Measurements from ENCODE around the gene SCN2A.
"Not testable (repeated sequence)": the region's sequence is repeated elsewhere in the genome, so short reads cannot be mapped to it uniquely, and the experiment has no call there.

Gene SCN2A

DNA sequence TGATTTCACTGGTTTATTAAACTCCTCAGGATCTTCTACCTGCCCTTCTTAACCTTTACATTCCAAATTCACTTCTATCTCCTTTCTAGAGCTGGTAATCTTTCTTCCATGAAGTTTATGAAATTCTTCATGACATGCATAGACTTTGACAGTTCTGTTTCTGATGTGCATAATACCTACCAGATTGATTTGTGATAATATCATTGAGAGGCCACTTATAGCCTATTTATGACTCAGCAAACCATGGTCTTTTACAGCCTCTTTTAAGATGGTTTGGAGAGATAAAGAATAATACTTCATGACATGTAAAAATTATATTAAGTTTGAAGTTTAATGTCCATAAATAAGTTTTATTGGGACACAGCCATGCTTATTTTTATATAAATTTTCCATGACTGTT lies 14.0 kb downstream of the SCN2A start:
- DNase-seq (ENCODE audit: low read depth in 2 of 2) = no peak

DNA sequence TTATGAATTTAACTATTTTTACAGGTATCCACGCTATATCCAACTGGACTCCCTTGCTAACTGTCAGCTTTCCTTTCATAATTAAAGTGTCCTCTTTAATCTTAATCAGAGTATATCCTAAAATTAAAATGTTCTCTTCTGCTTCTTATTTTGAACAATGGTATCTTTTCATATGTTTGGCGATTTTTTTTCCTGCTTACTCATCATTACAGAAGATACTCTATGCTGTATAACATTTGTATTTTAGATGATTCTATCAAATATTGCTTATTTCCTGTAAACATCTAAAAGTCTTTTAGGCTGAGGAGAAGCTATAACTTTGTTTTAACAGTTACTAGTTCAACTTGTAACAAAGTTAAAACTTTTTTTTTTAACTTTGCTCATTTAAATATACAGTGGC lies 17.4 kb downstream of the SCN2A start:
- no peak for DNase-seq (ENCODE audit: low read depth in 2 of 2)

DNA sequence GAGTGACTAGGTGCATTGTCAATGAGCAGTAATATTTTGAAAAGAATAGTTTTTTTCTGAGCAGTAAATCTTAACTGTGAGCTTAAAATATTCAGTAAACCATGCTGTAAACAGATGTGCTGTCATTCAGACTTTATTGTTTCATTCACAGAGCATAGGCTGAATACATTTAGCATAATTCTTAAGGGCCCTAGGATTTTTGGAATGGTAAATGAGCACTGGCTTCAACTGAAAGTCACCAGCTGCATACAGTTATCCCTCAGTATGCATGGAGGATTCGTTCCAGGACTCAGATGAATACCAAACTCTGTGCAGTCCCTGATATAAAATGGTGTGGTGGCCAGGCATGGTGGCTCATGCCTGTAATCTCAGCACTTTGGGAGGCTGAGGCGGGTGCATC lies 21.1 kb downstream of the SCN2A start:
- DNase-seq (ENCODE audit: low read depth in 2 of 2) = not testable (repeated sequence)

DNA sequence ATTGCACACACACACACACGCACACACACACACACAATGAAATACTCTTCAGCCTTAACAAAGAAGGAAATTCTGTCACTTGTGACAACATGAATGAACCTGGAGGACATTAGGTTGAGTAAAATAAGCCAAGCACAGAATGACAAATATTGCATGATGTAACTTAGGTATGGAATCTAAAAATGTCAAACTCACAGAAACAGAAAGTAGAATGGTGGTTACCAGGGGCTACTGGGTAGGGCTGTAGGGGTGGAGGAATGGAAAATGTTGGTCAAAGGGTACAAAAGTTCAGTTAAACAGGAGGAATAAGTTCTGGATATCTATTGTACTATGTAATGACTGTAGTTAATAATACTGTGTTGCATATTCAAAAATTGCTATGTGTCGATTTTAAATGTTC lies 29.5 kb downstream of the SCN2A start:
- no peak for DNase-seq (ENCODE audit: low read depth in 2 of 2)

DNA sequence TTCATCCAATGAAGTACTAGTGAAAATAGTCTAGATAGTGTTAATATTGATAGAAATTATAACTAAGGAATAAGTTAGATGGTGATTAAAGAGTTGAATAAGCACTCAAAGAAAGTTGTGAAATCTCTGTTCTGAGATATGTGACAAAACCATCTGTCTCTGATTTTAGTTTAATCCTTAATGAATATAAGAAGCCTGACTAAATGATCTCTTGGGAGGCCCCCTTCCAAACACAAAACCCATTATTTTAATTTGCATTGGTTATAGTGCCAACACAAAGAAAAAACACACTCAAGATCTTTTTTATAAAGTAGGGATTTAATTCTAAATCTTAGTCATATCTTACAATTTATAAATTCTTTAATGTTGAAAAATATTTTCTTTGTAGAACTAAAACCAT lies 34.0 kb downstream of the SCN2A start:
- DNase-seq (ENCODE audit: low read depth in 2 of 2) = no peak

DNA sequence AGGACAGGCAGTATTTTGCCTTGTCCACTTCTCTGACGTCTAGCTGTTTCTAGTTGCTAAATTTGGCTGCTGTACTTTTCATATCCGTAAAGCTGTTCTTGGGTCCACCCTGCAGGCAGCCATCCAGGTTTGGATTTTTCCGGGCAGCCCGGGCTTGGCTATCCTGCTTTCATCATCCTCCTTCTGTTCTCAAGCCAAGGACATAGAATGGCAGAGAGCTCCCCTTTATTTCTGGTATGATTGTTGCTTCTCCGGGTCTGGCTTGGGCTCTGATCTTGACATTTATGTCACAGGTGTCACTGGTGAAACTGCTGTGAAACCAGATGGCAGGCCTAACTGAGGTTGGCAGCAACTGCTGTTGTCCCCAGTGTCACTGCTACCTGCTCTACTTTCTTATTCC lies 35.5 kb downstream of the SCN2A start:
- DNase-seq (ENCODE audit: low read depth in 2 of 2) = no peak

DNA sequence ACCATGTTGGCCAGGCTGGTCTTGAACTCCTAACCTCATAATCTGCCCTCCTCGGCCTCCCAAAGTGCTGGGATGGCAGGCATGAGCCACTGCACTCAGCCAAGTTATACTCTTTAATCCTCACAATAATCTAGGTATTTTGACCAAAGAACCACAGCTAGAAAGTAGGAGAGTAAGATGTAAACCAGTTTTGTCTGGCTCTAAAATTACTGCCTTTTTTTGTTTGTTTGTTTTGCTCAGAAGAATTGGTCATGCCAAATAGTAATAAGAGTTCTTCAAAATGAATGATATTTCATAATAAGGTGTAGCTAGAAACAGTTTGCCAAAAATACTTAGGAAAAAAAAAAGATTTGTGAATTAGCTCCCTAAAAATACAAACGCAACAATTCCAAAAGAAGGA lies 36.7 kb downstream of the SCN2A start:
- no peak for DNase-seq (ENCODE audit: low read depth in 2 of 2)

DNA sequence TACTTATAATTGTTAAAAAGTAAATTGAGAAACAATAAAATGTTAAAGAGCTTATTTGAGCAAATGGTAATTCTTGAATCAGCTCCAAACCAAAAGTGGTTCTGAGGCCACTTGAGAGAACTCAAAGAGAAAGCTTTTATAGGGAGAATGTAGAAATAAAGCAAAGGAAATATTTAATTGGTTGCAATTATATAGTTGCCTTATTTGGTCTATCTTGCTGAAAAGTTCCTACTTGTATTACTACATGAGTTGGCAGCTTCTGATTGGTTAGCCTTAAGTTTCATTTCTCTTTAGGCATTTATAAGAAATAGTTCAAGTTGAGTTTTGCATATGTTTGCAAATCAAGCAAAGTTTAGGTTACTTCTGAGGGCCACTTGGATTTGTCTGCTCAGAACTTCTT lies 38.1 kb downstream of the SCN2A start:
- DNase-seq (ENCODE audit: low read depth in 2 of 2) = no peak

DNA sequence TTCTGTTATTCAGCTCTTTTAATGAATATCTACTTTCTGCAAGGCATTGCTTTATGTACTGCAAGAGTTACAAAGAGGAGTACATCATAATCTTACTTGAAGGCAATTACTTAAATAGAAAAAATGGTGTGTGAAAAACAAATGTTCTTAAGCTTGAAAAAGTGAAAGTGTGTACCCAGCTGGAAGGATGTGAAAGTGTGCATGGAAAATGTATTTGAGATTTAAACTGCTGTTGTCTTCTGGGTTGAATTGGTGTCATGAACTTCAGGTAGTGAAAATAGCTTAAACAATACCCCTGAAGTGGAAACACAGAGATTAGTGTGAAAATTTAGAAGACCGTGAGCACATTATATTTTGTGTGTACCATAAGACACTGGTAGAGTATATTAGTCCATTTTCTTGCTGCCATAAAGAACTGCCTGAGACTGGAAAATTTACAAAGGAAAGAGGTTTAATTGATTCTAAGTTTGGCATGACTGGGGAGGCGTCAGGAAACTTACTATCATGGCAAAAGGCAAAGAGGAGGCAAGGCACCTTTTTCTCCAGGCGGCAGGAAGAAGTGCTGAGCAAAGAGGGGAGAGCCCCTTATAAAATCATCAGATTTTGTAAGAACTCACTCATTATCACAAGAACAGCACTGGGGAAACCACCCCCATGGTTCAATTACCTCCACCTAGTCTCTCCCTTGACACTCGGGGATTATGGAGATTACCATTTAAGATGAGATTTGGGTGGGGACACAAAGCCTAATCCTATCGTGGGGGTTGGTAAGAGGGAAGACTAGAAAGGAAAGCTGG lies 38.8 kb downstream of the SCN2A start:
- no peak for DNase-seq (ENCODE audit: low read depth in 2 of 2)

DNA sequence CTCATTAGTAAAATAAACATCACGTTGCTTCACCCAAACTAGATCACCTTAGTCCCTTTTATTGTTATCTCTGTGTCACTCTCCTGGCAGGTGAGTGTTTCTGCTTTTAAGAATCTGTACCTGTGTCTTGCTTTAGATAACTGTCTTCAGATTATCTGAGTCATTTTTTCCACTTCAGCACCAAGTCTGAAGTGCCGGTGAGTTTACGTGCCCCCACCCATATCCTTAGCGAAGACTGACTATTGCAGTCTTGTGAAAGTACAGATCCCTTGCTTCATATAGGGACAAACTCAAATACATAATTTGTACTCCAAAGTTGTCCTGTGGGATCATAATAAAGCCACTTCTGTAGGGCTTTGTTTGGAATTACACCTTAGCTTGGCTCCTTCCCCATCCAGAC lies 41.1 kb downstream of the SCN2A start:
- no peak for DNase-seq (ENCODE audit: low read depth in 2 of 2)

DNA sequence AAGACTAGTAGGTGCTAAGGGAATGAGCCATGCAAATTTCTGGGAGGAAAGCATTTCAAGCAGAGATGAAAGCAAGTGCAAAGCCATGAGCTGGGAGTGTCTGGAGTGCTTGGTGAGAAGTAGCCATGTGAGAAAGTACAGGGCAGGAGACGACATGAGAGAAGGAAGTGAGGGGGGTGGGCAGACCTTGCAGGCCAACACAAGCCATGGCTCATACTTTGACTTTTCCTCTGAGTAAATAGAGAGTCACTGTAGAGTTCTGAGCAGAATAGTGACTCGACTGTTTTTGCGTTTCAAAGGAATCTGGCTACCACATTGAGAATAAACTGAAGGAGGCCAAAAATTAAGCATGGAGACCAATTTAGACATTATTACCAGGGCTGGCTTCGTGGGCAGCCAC lies 42.2 kb downstream of the SCN2A start:
- DNase-seq (ENCODE audit: low read depth in 2 of 2) = no peak

DNA sequence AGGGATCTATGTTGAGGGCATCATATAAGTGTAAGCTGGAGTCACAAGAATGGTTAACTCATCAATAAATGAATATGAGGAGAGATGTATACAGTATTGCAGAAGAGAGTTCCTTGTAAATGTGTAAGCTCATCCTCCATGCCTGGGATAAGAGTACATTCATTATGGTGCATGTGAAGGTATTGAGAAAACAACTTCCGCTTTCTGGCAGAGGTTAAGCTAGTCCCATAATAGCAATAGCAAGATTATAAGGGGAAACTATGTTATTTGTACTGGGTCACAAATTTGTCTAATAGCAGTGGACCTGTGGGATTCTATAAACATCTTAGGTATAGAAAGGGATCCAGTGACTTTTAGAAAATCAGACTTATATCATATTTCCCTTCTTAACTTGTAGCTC lies 44.1 kb downstream of the SCN2A start:
- DNase-seq (ENCODE audit: low read depth in 2 of 2) = no peak

DNA sequence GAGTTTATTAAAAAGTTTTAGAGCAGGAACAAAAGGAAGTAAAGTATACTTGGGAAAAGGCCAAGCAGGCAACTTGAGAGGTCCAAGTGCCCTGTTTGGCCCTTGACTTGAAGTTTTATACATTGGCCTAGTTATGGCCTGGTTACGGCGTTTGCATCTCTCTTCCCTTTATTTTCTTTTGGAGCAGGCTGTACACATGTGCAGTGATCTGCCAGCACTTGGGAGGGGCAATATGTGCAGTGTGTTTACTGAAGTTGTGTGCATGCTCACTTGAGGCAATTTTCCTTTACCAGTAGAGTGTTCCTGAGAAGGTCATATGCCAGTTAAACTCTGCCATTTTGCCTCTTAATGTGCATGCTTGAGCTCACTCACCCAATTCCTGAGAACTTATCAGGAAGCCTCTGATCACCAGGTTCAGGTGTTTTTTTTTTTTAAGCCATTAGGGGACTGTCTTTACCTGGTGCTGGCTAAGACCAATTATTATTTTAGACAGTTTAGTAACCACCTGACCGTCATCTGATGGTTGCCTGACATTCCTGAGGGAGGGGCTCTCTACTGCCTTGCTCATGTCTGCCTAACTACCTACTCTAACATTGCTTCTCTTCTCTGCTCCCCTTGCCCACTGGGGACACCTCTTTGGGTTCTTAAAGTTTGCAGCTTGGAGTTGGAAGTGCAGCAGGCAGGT lies 48.0 kb downstream of the SCN2A start:
- no peak for DNase-seq (ENCODE audit: low read depth in 2 of 2)

DNA sequence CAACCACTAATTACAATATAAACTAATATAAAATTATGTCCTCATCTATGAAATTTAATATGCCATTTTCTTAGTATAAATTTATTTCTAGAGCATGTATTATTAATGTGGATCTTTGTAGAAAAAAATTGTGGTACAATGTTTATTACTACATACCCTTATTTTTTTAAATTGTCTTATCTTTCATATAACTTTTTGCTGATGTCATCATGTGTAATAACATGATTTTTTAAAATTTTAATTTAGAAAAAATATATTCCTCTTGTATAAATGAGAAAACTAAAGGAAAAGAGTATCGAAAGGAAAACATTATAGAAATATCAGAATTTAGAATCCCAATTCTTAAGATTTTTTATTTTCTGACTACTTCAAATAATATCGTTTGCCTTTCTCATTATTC lies 49.9 kb downstream of the SCN2A start:
- DNase-seq (ENCODE audit: low read depth in 2 of 2) = no peak

DNA sequence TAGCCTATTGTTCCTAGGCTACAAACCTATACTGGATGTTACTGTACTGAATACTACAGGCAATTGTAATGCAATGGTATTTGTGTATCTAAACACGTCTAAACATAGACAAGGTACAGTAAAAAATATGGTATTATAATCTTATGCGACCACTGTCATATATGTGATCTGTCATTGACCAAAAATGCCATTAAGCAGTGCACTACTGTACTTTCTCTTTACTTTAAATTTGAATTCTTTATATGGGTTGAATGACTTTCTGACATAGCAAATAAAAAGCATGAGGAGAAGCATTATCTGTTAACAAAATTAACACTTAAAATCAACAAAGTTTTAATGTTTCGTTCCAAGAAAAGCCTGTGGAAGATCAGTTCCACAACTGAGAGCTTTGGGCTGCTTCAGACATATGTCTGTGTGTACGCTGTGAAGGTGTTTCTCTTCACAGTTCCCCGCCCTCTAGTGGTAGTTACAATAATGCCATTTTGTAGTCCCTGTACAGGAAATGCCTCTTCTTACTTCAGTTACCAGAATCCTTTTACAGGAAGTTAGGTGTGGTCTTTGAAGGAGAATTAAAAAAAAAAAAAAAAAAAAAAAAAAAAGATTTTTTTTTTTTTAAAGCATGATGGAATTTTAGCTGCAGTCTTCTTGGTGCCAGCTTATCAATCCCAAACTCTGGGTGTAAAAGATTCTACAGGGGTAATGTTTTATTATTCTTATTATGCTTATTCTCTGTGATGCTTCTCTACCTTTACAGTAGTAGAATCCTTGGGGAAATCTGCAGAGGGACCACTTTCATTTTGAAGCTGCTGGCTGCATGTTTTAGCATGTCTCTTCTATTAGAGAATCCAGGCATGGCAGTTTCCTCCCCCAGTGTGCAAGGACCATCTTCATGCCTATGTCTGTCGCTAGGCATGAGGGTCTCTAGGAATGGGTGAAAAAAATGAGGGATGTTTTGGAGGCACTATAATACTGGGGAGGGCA lies 54.5 kb downstream of the SCN2A start:
- DNase-seq (ENCODE audit: low read depth in 2 of 2) = no peak

DNA sequence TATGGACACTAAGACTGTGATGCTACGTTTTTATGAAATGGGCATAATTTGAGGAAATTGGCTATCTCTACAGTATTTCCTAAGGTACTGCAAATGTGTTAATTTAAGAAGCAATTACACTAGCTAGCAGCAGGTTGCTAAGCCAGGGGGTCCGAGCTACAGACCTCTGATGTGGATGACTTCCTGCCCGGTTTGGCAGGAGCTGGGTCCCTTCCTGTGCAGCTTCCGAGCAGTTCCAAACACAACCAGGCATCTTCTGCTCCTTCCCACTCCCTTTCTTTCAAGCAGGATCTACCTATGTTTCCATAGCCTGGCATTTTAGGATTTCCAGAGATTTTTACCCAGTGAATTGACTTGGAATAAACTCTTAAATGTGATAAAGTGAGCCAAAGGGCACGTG lies 55.7 kb downstream of the SCN2A start:
- DNase-seq (ENCODE audit: low read depth in 2 of 2) = no peak

DNA sequence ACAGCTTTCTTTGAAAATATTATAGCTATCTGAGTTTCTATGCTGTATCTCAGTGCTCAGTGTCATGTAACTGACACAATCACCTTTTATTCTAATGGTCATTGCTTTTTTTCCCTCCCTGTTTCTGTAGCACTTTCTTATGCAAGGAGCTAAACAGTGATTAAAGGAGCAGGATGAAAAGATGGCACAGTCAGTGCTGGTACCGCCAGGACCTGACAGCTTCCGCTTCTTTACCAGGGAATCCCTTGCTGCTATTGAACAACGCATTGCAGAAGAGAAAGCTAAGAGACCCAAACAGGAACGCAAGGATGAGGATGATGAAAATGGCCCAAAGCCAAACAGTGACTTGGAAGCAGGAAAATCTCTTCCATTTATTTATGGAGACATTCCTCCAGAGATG lies 56.4 kb downstream of the SCN2A start:
- DNase-seq (ENCODE audit: low read depth in 2 of 2) = no peak

DNA sequence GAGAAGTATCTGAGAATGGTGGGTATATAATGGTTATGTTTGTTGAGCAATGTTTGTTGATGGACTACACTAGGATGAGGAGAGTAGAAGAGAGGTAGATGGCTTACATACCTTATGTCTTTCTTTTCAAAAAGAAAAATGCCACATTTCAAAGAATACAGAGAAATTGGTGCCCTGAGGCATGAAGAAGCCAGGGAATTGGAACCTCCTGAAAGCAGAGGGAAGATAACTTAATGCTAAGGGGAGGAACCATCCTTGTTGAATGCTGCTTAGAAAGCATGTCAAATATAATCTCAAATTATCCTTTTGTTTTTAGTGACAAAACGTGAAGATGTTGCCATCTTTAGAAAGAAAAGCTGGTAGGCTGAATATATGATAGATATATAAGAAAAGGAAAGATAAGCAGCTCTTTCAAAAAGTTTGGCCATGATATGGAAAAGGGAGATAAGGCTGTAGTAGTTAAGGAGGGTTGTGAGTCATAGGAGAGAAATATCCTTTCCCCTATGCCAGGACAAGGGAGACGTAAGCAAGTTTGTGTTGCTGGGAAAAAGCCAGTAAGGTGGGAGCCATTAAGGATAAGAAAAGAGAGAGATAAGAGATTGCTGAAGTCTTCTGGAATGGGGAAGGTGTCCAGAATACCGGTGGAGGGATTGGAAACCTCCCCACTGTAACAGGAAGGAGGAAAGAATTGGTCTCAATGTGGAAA lies 66.3 kb downstream of the SCN2A start:
- no peak for DNase-seq (ENCODE audit: low read depth in 2 of 2)

DNA sequence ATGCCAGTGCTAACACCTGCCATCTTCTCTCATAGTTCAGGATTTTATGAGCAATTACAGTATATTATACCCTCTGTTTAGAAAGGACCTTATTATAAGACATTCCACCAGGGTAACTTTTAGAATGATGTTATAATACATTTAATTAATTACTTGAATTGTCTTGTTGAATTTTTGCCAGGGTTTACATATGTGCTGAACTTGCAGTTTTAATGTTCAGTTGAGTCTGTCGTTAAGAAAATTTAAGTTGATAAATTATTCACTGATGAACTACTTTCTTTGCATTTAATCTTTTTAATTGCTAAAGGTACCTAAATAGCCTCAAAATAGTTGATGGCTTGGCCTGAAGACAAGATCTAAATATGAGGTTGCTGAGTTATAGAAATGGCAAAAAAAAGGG lies 68.1 kb downstream of the SCN2A start:
- no peak for DNase-seq (ENCODE audit: low read depth in 2 of 2)

DNA sequence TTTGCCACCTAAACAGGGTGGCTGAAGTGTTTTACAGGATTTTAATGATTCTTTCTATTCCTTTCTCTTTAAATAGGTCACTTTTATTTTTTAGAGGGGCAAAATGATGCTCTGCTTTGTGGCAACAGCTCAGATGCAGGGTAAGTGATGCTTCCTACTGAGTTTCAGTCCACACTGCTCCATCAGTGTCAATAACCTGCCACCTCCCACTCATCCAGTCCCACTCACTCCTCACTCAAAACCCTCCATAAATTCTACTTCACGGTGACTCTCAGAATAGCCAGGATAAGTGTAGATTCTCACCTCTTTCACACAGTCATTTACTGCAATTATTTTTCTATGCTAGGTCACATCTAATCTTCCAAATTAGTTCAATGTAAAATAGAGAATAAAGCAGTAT lies 72.7 kb downstream of the SCN2A start:
- no peak for DNase-seq (ENCODE audit: low read depth in 2 of 2)

DNA sequence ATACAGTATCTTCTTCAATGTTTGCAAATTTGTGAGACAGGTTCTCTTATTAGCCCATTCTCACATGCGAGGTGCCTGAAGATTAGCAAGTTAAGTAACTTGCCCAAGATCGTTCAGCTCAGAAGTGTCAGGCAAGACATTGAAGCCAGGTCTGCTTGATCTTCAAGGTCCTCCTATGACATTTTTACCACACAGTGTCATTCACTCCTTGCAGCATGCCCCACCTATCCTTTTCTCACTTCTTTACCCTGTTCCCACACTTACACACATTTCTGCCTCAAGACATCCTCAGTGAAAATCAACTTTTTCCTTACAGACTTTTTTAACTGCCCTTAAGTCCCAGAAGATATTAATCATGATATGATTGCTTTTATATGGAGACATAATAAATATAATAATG lies 73.8 kb downstream of the SCN2A start:
- DNase-seq (ENCODE audit: low read depth in 2 of 2) = no peak

DNA sequence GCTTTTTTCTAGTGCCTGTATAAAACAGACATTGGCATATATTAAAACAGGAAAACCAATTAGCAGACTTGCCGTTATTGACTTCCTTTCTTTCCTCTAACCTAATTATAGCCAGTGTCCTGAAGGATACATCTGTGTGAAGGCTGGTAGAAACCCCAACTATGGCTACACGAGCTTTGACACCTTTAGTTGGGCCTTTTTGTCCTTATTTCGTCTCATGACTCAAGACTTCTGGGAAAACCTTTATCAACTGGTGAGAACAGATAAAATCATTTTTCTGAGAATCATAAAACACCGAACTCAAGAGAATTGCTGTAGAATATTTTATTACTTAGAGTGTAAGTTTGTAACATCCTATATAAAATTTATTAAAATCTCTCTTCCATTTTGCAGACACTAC lies 74.3 kb downstream of the SCN2A start:
- no peak for DNase-seq (ENCODE audit: low read depth in 2 of 2)
